B cell (primary cell): ENCODE data around the gene SCGB2A2. TPM values are rescaled to one million over a fixed set of nuclear protein-coding genes. Genes with fewer than 3 reads are reported as not detected.

Experiments
- ATAC-seq: fragments of 200-7000 bp; cut with Tn5 transposase; one replicate; pipeline ENCODE4 v1.10.0; 2021; ENCODE audit warnings: low read depth, mild to moderate bottlenecking, moderate number of reproducible peaks, moderate library complexity
- CTCF ChIA-PET: fragments of 350-600 bp; sonication (Branson Sonifier 250); formaldehyde crosslinking; loops from one replicate; lab custom pipeline; 2021; ENCODE audit warnings: antibody characterized with exemption, inconsistent platforms; lab: Charles Lee
- POLR2A ChIA-PET: fragments of 350-600 bp; sonication (Branson Sonifier 250); formaldehyde crosslinking; loops from one replicate; lab custom pipeline; 2021; ENCODE audit warnings: antibody characterized with exemption; lab: Charles Lee
- DNase-seq: peaks from one replicate; pipeline ENCODE4 v3.0.0; 2013
- H2AFZ ChIP-seq: 2 replicates; pipeline ENCODE4 v1.6.1; 2012; ENCODE audit warnings: mild to moderate bottlenecking, low read depth, low read length; ENCODE audit not compliant: insufficient read depth, poor library complexity, severe bottlenecking
- H3K27ac ChIP-seq, 2 donors: 1 replicate in 1 of 2; 2 replicates in 1 of 2; pipeline ENCODE4 v1.5.1; 2012 to 2013; ENCODE audit warnings: low read length in 2 of 2, mild to moderate bottlenecking in 2 of 2, moderate library complexity in 1 of 2
- H3K27me3 ChIP-seq, 4 experiments: fragments of 200-600 bp in 1 of 4; sonication (generic) in 1 of 4; replicated peaks in 1 of 4; 1 replicate in 2 of 4; 2 replicates in 2 of 4; pipeline versions ENCODE4 v1.6.1 to v1.7.0; 2013 to 2016; ENCODE audit warnings: low read length in 3 of 4, mild to moderate bottlenecking in 2 of 4, mixed read lengths in 1 of 4, moderate library complexity in 1 of 4; ENCODE audit not compliant: insufficient read depth in 4 of 4, control insufficient read depth in 3 of 4; ENCODE audit errors: control extremely low read depth in 1 of 4
- H3K36me3 ChIP-seq, 2 experiments: replicated peaks in 1 of 2; 1 replicate in 1 of 2; 2 replicates in 1 of 2; pipeline versions ENCODE4 v1.6.1 to v1.7.1; 2013; ENCODE audit warnings: low read length in 1 of 2; ENCODE audit not compliant: insufficient read depth in 2 of 2, control insufficient read depth in 1 of 2; ENCODE audit errors: control extremely low read depth in 1 of 2, extremely low read depth in 1 of 2
- H3K4me1 ChIP-seq, 2 donors: fragments of 200-600 bp in 1 of 2; sonication (generic) in 1 of 2; 1 replicate in 1 of 2; 2 replicates in 1 of 2; pipeline versions ENCODE4 v1.5.1 to v1.6.1; 2013 to 2017; ENCODE audit warnings: low read length in 2 of 2; ENCODE audit not compliant: control insufficient read depth in 2 of 2, insufficient read depth in 2 of 2
- H3K4me2 ChIP-seq: replicated peaks from 2 replicates; pipeline ENCODE3; 2012; ENCODE audit warnings: mild to moderate bottlenecking, low read depth, low read length; ENCODE audit not compliant: poor library complexity, severe bottlenecking
- H3K4me3 ChIP-seq, 5 experiments: fragments of 200-600 bp in 1 of 5; sonication (generic) in 1 of 5; 1 replicate in 3 of 5; 2 replicates in 2 of 5; pipeline versions ENCODE4 v1.5.1 to v1.7.0; 2011 to 2016; ENCODE audit warnings: low read length in 4 of 5, mild to moderate bottlenecking in 4 of 5, low read depth in 2 of 5, control low read depth in 1 of 5, moderate library complexity in 1 of 5; ENCODE audit not compliant: insufficient read depth in 1 of 5; ENCODE audit errors: control extremely low read depth in 1 of 5, extremely low read depth in 1 of 5
- H3K79me2 ChIP-seq: fragments of 200-600 bp; sonication (generic); one replicate; pipeline ENCODE4 v1.6.0; 2016; ENCODE audit warnings: low read length; ENCODE audit not compliant: control insufficient read depth, insufficient read depth
- H3K9ac ChIP-seq: fragments of 200-600 bp; sonication (generic); 2 replicates; pipeline ENCODE4 v1.6.1; 2017; ENCODE audit warnings: mild to moderate bottlenecking, low read length, moderate library complexity
- H3K9me3 ChIP-seq, 3 donors: one replicate each; pipeline versions ENCODE4 v1.6.1 to v1.7.1; 2013; ENCODE audit warnings: low read length in 2 of 3; ENCODE audit not compliant: control insufficient read depth in 2 of 3, insufficient read depth in 1 of 3; ENCODE audit errors: control extremely low read depth in 1 of 3
- H4K20me1 ChIP-seq: 2 replicates; pipeline ENCODE4 v1.6.0; 2012; ENCODE audit warnings: mild to moderate bottlenecking, low read length; ENCODE audit not compliant: insufficient read depth, control insufficient read depth, poor library complexity, severe bottlenecking
- H3K27ac Mint-ChIP-seq: one replicate; pipeline ENCODE4 v1.8.0; 2021; ENCODE audit warnings: mixed read lengths
- H3K27me3 Mint-ChIP-seq: one replicate; pipeline ENCODE4 v1.8.0; 2021; ENCODE audit warnings: mixed read lengths
- H3K4me1 Mint-ChIP-seq: one replicate; pipeline ENCODE4 v1.8.0; 2021; ENCODE audit warnings: mixed read lengths
- H3K4me3 Mint-ChIP-seq: one replicate; pipeline ENCODE4 v1.8.0; 2021; ENCODE audit warnings: mixed read lengths
- H3K9me3 Mint-ChIP-seq: one replicate; pipeline ENCODE4 v1.8.0; 2022; ENCODE audit warnings: mixed read lengths; ENCODE audit not compliant: insufficient read depth
- CTCF ChIP-seq: fragments of 200-600 bp; IDR thresholded peaks from one replicate; pipeline ENCODE4 v1.8.0; 2022; ENCODE audit warnings: antibody characterized with exemption, mild to moderate bottlenecking
- EZH2 ChIP-seq: IDR thresholded peaks from 2 replicates; pipeline ENCODE4 v1.6.1; 2012; ENCODE audit warnings: borderline replicate concordance, low read depth, mild to moderate bottlenecking, moderate library complexity, low read length; ENCODE audit not compliant: insufficient read depth, poor library complexity, severe bottlenecking
- WGBS: methylation state at CpG from one replicate; pipeline ENCODE4 v1.1.5; 2013; ENCODE audit warnings: missing lambda C conversion rate; ENCODE audit not compliant: insufficient coverage; 5-methylcytosine and 5-hydroxymethylcytosine counted together
- intact Hi-C: fragments of 100-400 bp; cut with micrococcal nuclease; formaldehyde crosslinking; loops from one replicate; pipeline ENCODE4 v1.10.0; 2022
- polyA plus RNA-seq: library from polyadenylated mRNA; depleted of rRNA; stranded (reverse); fragments of >200 nt; gene quantifications from 2 replicates; pipeline ENCODE4 v1.2.3, GENCODE V29; 2012
- total RNA-seq, 2 donors: library from RNA; stranded (reverse); fragments of 120-200 nt in 1 of 2; gene quantifications; 1 replicate in 1 of 2; 2 replicates in 1 of 2; pipeline versions ENCODE4 v1.2.3 to v1.2.4, GENCODE V29; 2013 to 2022

Gene SCGB2A2
- total and polyA plus RNA-seq, 2 donors (not counting 1 experiment from before 2014, with no cell fraction given), result not detected

- Histone ChIP-seq H3K9me3 (peaks cover 4 to 37% (median 14%) of the 10 kb centered on the region in 3 donors), H3K79me2 (no peaks in the 10 kb centered on the region), H3K4me1 (no peaks in the 10 kb centered on the region), H3K36me3 (no peaks in the 10 kb centered on the region), H3K9ac (no peak overlapping the region), H3K27me3 (peaks cover 0 to 5% (median 0%) of the 10 kb centered on the region in 4 experiments), H3K4me3 (no peak overlapping the region), H4K20me1 (no peaks in the 10 kb centered on the region), H3K4me2 (no peak overlapping the region), H2AFZ (no peak overlapping the region), H3K27ac (no peak overlapping the region)
- intact Hi-C loops, result no loop called here
- ChIA-PET POLR2A (no interaction called here), CTCF (no interaction called here)
- Mint-ChIP-seq H3K4me3 (no peak overlapping the region), H3K27ac (no peak overlapping the region), H3K9me3 (peaks cover 31% of the 10 kb centered on the region), H3K27me3 (peaks cover 35% of the 10 kb centered on the region), H3K4me1 (no peaks in the 10 kb centered on the region)
- WGBS, result 69% methylated on average over 3 of the region's 4 CpGs
- TF ChIP-seq EZH2 (no peak), CTCF (no peak)
- no peak for DNase-seq
- no peak for ATAC-seq
Measured at GRCh38 chr11:62251698-62252097, 18.3 kb upstream of the SCGB2A2 start.

- H3K4me3 ChIP-seq, result no peak overlapping the region
- ChIA-PET POLR2A (no interaction called here), CTCF (no interaction called here)
- no peak overlapping the region for H3K4me2 ChIP-seq
- H3K4me3 Mint-ChIP-seq, result no peak overlapping the region
- TF ChIP-seq CTCF (no peak), EZH2 (no peak)
- no peaks in the 10 kb centered on the region for H4K20me1 ChIP-seq
- intact Hi-C loops, result no loop called here
- ATAC-seq, result no peak
- H3K36me3 ChIP-seq, result no peaks in the 10 kb centered on the region
- no CpG with 5 or more reads among the region's 3 CpGs for WGBS
- H3K4me1 Mint-ChIP-seq, result no peaks in the 10 kb centered on the region
- no peak overlapping the region for H3K27ac Mint-ChIP-seq
- no peaks in the 10 kb centered on the region for H3K4me1 ChIP-seq
- peaks cover 31% of the 10 kb centered on the region for H3K9me3 Mint-ChIP-seq
- H3K27ac ChIP-seq, result no peak overlapping the region
- peaks cover 4 to 37% (median 14%) of the 10 kb centered on the region in 3 donors for H3K9me3 ChIP-seq
- H3K79me2 ChIP-seq, result no peaks in the 10 kb centered on the region
- H2AFZ ChIP-seq, result no peak overlapping the region
- peaks cover 0 to 5% (median 2%) of the 10 kb centered on the region in 4 experiments for H3K27me3 ChIP-seq
- no peak for DNase-seq
- H3K9ac ChIP-seq, result no peak overlapping the region
- H3K27me3 Mint-ChIP-seq, result peaks cover 33% of the 10 kb centered on the region
Measured at GRCh38 chr11:62253999-62254542, 15.9 kb upstream of the SCGB2A2 start.
